KMS-11 (cell line): Measurements from ENCODE around the gene PHLDA2.

Experiments used
- H2AFZ ChIP-seq: fragments of 200-600 bp; sonication (generic); 2 replicates; pipeline ENCODE4 v1.6.1; 2016; ENCODE audit warnings: antibody characterized with exemption, mixed run types, low read depth
- H3K27ac ChIP-seq: fragments of 200-600 bp; sonication (generic); 2 replicates; pipeline ENCODE4 v1.6.1; 2016; ENCODE audit warnings: mild to moderate bottlenecking, mixed run types
- H3K27me3 ChIP-seq: fragments of 200-600 bp; sonication (generic); 2 replicates; pipeline ENCODE4 v1.6.1; 2017; ENCODE audit warnings: mild to moderate bottlenecking, low read depth, mixed run types, moderate library complexity; ENCODE audit not compliant: insufficient read depth
- H3K36me3 ChIP-seq: fragments of 200-600 bp; sonication (generic); 2 replicates; pipeline ENCODE4 v1.6.1; 2017; ENCODE audit warnings: mild to moderate bottlenecking, mixed run types; ENCODE audit not compliant: insufficient read depth
- H3K4me1 ChIP-seq: fragments of 200-600 bp; sonication (generic); 2 replicates; pipeline ENCODE4 v1.6.1; 2016; ENCODE audit warnings: mild to moderate bottlenecking, low read depth, mixed run types; ENCODE audit not compliant: poor library complexity, severe bottlenecking
- H3K4me2 ChIP-seq: fragments of 200-600 bp; sonication (generic); 2 replicates; pipeline ENCODE4 v1.7.0; 2016; ENCODE audit warnings: mild to moderate bottlenecking, mixed run types
- H3K4me3 ChIP-seq: fragments of 200-600 bp; sonication (generic); IDR thresholded peaks from 2 replicates; pipeline ENCODE4 v1.6.1; 2017; ENCODE audit warnings: low read depth, low read length, mixed read lengths; ENCODE audit not compliant: insufficient read depth
- H3K79me2 ChIP-seq: fragments of 200-600 bp; sonication (generic); 2 replicates; pipeline ENCODE4 v1.6.1; 2016; ENCODE audit warnings: low read depth, mixed run types; ENCODE audit not compliant: insufficient read depth
- H3K9ac ChIP-seq: fragments of 200-600 bp; sonication (generic); 2 replicates; pipeline ENCODE4 v1.6.1; 2016; ENCODE audit warnings: mild to moderate bottlenecking, mixed run types
- H4K20me1 ChIP-seq: fragments of 200-600 bp; sonication (generic); 2 replicates; pipeline ENCODE4 v1.6.1; 2016; ENCODE audit warnings: mild to moderate bottlenecking, mixed run types; ENCODE audit not compliant: insufficient read depth
- TF ChIP-seq, protein P1 (sequence below): fragments of 200-600 bp; sonication (generic); conservative IDR thresholded peaks from 2 replicates; pipeline ENCODE4 v1.6.1; 2017; ENCODE audit warnings: low read depth, mild to moderate bottlenecking, antibody characterized with exemption, low read length, moderate library complexity, mixed read lengths

The PHLDA2 gene

DNA sequence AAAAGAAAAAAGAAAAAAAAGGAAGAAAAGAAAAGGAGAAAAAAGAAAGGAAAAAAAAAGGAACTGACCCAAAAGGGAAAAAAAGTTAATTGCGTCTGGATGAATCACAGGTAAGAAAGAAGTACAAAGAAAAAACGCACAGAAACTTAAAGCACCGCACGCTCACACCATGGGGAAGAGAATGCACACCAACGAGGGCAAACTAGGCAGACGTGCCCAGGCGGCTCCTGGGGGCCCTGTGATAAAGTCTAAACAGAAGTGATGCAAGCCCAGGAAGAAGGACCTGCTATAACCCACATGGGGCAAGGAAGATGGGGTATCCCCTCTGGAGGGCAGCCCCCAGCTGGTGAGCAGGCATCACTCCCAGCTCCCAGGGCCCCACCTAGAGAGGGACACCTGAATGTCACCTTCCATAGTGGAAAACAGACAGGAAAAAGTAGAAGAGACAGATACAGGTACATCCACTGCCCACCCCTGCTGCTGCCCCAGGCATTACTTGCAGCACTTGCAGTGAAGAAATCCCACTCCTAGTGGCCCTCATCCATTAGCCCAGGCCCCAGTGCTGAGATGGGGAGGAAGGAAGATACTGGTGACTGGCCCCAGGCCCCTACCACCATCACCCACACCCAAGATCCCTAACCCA, 34.0 kb upstream of the PHLDA2 start:
- Histone ChIP-seq H4K20me1 (peaks cover 5% of the 10 kb centered on the region; the same call in 1 of the 2 replicates), H3K27ac (no peak overlapping the region), H2AFZ (no peak overlapping the region), H3K4me1 (no peaks in the 10 kb centered on the region), H3K4me3 (no peak overlapping the region), H3K79me2 (peaks cover 57% of the 10 kb centered on the region; the same call in 1 of the 2 replicates), H3K36me3 (peaks cover 38% of the 10 kb centered on the region), H3K27me3 (no peaks in the 10 kb centered on the region), H3K4me2 (no peak overlapping the region), H3K9ac (no peak overlapping the region)
- TF ChIP-seq, protein P1, sequence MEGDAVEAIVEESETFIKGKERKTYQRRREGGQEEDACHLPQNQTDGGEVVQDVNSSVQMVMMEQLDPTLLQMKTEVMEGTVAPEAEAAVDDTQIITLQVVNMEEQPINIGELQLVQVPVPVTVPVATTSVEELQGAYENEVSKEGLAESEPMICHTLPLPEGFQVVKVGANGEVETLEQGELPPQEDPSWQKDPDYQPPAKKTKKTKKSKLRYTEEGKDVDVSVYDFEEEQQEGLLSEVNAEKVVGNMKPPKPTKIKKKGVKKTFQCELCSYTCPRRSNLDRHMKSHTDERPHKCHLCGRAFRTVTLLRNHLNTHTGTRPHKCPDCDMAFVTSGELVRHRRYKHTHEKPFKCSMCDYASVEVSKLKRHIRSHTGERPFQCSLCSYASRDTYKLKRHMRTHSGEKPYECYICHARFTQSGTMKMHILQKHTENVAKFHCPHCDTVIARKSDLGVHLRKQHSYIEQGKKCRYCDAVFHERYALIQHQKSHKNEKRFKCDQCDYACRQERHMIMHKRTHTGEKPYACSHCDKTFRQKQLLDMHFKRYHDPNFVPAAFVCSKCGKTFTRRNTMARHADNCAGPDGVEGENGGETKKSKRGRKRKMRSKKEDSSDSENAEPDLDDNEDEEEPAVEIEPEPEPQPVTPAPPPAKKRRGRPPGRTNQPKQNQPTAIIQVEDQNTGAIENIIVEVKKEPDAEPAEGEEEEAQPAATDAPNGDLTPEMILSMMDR = no peak

DNA sequence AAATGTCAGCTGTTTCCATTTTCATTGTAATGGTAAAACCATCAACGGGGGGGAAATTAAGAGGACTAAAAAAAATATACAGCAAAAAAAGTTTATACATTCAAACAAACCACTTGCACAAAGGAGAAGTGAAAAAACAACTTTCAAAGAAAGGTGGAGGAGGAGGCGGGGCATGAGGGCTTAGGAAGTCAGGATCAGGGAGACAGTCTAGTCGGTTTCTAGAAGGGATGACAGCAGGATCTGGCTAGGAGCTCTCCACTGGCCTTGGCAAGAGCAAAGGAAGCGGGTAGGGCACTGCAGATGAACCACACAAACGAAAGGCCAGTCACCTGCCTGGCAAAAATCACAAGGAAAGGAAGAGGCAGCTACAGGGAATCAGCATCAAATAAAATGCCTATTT, 31.9 kb upstream of the PHLDA2 start:
- no peaks in the 10 kb centered on the region for H3K4me1 ChIP-seq
- TF ChIP-seq, protein P1 = no peak
- H3K4me2 ChIP-seq = no peak overlapping the region
- H3K27me3 ChIP-seq = no peaks in the 10 kb centered on the region
- H3K36me3 ChIP-seq = peaks cover 42% of the 10 kb centered on the region
- H3K4me3 ChIP-seq = no peak overlapping the region
- no peak overlapping the region for H3K9ac ChIP-seq
- no peak overlapping the region for H2AFZ ChIP-seq
- H3K27ac ChIP-seq = no peak overlapping the region
- H4K20me1 ChIP-seq = peaks cover 7% of the 10 kb centered on the region; the same call in 1 of the 2 replicates
- peaks cover 40% of the 10 kb centered on the region; the same call in 1 of the 2 replicates for H3K79me2 ChIP-seq

DNA sequence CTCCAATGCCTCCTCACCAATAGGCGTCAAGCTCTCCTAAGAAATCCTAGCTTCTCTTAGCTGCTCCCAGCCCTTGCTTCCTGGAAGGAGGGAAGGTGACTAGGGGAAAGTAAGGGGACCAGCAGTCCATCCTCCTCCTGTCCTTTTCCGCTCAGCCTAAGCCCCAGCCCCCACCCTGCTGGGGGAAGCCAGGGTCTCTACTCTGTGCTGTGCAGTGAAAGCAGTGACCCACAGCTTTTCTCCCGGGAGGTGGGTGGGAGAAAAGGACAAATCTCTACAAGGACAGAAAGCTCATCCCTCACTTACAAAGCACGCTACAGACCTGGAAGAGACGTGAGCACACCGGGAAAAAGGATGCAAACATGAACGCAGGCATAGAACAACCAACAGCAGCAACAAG, 30.9 kb upstream of the PHLDA2 start:
- peaks cover 7% of the 10 kb centered on the region; the same call in 1 of the 2 replicates for H4K20me1 ChIP-seq
- H3K27me3 ChIP-seq = no peaks in the 10 kb centered on the region
- TF ChIP-seq, protein P1 = no peak
- no peak overlapping the region for H3K9ac ChIP-seq
- H3K36me3 ChIP-seq = peaks cover 45% of the 10 kb centered on the region
- peaks cover 40% of the 10 kb centered on the region; the same call in 1 of the 2 replicates for H3K79me2 ChIP-seq
- H3K4me2 ChIP-seq = no peak overlapping the region
- H3K4me1 ChIP-seq = no peaks in the 10 kb centered on the region
- H3K27ac ChIP-seq = no peak overlapping the region
- H2AFZ ChIP-seq = no peak overlapping the region
- no peak overlapping the region for H3K4me3 ChIP-seq

DNA sequence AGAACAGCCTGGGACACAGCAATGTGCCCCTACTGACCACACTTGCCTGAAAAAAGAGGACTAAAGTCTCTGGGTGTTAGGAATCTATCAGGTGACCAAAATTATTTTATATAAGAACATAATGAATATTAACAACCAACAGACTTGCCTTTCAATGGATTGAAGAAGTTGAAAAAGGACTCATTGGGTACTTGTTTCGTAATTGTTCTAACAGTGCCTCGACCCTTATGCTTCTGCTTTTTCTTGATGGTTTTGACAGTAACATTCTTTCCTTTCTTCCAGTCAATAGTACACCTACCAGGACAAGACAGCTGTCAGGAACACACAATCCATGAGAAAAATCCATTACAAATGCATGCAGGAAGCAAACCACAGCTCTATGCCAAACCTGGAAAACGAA, 29.0 kb upstream of the PHLDA2 start:
- H3K4me2 ChIP-seq = no peak overlapping the region
- H3K4me3 ChIP-seq = no peak overlapping the region
- no peaks in the 10 kb centered on the region for H3K27me3 ChIP-seq
- H3K4me1 ChIP-seq = no peaks in the 10 kb centered on the region
- TF ChIP-seq, protein P1 = no peak
- peaks cover 38% of the 10 kb centered on the region; the same call in 1 of the 2 replicates for H3K79me2 ChIP-seq
- no peak overlapping the region for H3K27ac ChIP-seq
- H2AFZ ChIP-seq = no peak overlapping the region
- H3K36me3 ChIP-seq = peaks cover 45% of the 10 kb centered on the region
- no peak overlapping the region for H3K9ac ChIP-seq
- H4K20me1 ChIP-seq = peaks cover 7% of the 10 kb centered on the region; the same call in 1 of the 2 replicates
